Naive thymus-derived CD4-positive, alpha-beta T cell (primary cell): ENCODE results near the gene IRGC. TPM values are rescaled to one million over a fixed set of nuclear protein-coding genes. Genes with fewer than 3 reads are reported as not detected.

ENCODE experiments used
- ATAC-seq: fragments of 150-1000 bp; cut with Tn5 transposase; 2 replicates; pipeline ENCODE4 v1.10.0; 2021; ENCODE audit warnings: mild to moderate bottlenecking, moderate library complexity
- CTCF ChIA-PET: fragments of 350-600 bp; sonication (Branson Sonifier 250); formaldehyde crosslinking; loops from one replicate; lab custom pipeline; 2021; ENCODE audit warnings: antibody characterized with exemption; lab: Charles Lee
- POLR2A ChIA-PET: fragments of 350-600 bp; sonication (Branson Sonifier 250); formaldehyde crosslinking; loops from one replicate; lab custom pipeline; 2021; ENCODE audit warnings: antibody characterized with exemption, inconsistent platforms; lab: Charles Lee
- DNase-seq, 9 donors: peaks; one replicate each; pipeline versions ENCODE4 v3.0.0 to v3.0.0-alpha.2; 2020 to 2022; ENCODE audit warnings: mixed read lengths in 1 of 9
- H3K27ac ChIP-seq: one replicate; pipeline ENCODE4 v1.7.0; 2013; ENCODE audit warnings: mild to moderate bottlenecking, low read depth, low read length, moderate library complexity
- H3K27me3 ChIP-seq, 2 donors: one replicate each; pipeline ENCODE4 v1.7.0; 2013; ENCODE audit warnings: low read length in 2 of 2, mild to moderate bottlenecking in 2 of 2, moderate library complexity in 2 of 2; ENCODE audit not compliant: control insufficient read depth in 2 of 2, insufficient read depth in 2 of 2
- H3K36me3 ChIP-seq, 3 experiments: 1 replicate in 2 of 3; 2 replicates in 1 of 3; pipeline ENCODE4 v1.7.0; 2013; ENCODE audit warnings: low read length in 3 of 3, mild to moderate bottlenecking in 3 of 3, moderate library complexity in 1 of 3; ENCODE audit not compliant: insufficient read depth in 3 of 3, control insufficient read depth in 2 of 3
- H3K4me1 ChIP-seq, 2 donors: one replicate each; pipeline ENCODE4 v1.7.0; 2013; ENCODE audit warnings: low read length in 2 of 2, mild to moderate bottlenecking in 2 of 2, moderate library complexity in 1 of 2; ENCODE audit not compliant: control insufficient read depth in 2 of 2, insufficient read depth in 2 of 2
- H3K4me3 ChIP-seq: 2 replicates; pipeline ENCODE4 v1.7.0; 2013; ENCODE audit warnings: mild to moderate bottlenecking, low read length
- H3K9me3 ChIP-seq, 3 experiments: 1 replicate in 2 of 3; 2 replicates in 1 of 3; pipeline ENCODE4 v1.7.0; 2013; ENCODE audit warnings: low read length in 3 of 3; ENCODE audit not compliant: control insufficient read depth in 2 of 3
- H3K27ac Mint-ChIP-seq, 9 donors: one replicate each; pipeline ENCODE4 v1.8.0; 2020 to 2022; ENCODE audit warnings: mixed read lengths in 9 of 9, mild to moderate bottlenecking in 8 of 9, moderate library complexity in 5 of 9, inconsistent platforms in 2 of 9
- H3K27me3 Mint-ChIP-seq, 5 donors: one replicate each; pipeline ENCODE4 v1.8.0; 2021 to 2022; ENCODE audit warnings: mixed read lengths in 5 of 5, mild to moderate bottlenecking in 1 of 5
- H3K36me3 Mint-ChIP-seq, 5 donors: one replicate each; pipeline ENCODE4 v1.8.0; 2020 to 2022; ENCODE audit warnings: mixed read lengths in 5 of 5, mild to moderate bottlenecking in 3 of 5, inconsistent platforms in 1 of 5
- H3K4me1 Mint-ChIP-seq, 7 donors: one replicate each; pipeline ENCODE4 v1.8.0; 2020 to 2022; ENCODE audit warnings: mixed read lengths in 7 of 7, mild to moderate bottlenecking in 3 of 7, inconsistent platforms in 1 of 7
- H3K4me3 Mint-ChIP-seq, 10 donors: one replicate each; pipeline ENCODE4 v1.8.0; 2020 to 2022; ENCODE audit warnings: mild to moderate bottlenecking in 10 of 10, mixed read lengths in 10 of 10, moderate library complexity in 6 of 10, inconsistent platforms in 2 of 10
- H3K9me3 Mint-ChIP-seq, 11 donors: one replicate each; pipeline ENCODE4 v1.8.0; 2020 to 2022; ENCODE audit warnings: mixed read lengths in 11 of 11, mild to moderate bottlenecking in 4 of 11, inconsistent platforms in 1 of 11, moderate library complexity in 1 of 11
- intact Hi-C, 2 donors: fragments of 100-400 bp; cut with micrococcal nuclease; formaldehyde crosslinking; loops; one replicate each; pipeline ENCODE4 v1.15.1; 2023
- polyA plus RNA-seq, 2 donors: library from polyadenylated mRNA; unstranded; fragments of 300-500 nt; fragmentation: Illumina TruSeq; gene quantifications; one replicate each; pipeline ENCODE4 v1.2.3, GENCODE V29; 2021
- total RNA-seq, 6 experiments: library from RNA in 5 of 6; stranded (reverse) in 5 of 6; gene quantifications; 1 replicate in 5 of 6; 2 replicates in 1 of 6; pipeline ENCODE4 v1.2.3 and lab custom pipeline; 2021 to 2026

The IRGC gene
- total and polyA plus RNA-seq, 7 experiments from 2014 or later = not detected

GRCh38 chr19:43704002-43704705 lies 11.7 kb upstream of the IRGC start:
- H3K4me3 ChIP-seq = no peak overlapping the region
- DNase-seq (no peak), ATAC-seq (no peak)
- peaks cover 8 to 24% (median 19%) of the 10 kb centered on the region in 7 donors for H3K4me1 Mint-ChIP-seq
- peaks cover 0 to 7% (median 6%) of the 10 kb centered on the region in 5 donors for H3K27me3 Mint-ChIP-seq
- H3K36me3 ChIP-seq = no peaks in the 10 kb centered on the region
- no peak overlapping the region for H3K4me3 Mint-ChIP-seq
- no peak overlapping the region for H3K27ac Mint-ChIP-seq
- peaks cover 0 to 10% (median 5%) of the 10 kb centered on the region in 11 donors for H3K9me3 Mint-ChIP-seq
- peaks cover 0 to 3% of the 10 kb centered on the region in 2 donors for H3K27me3 ChIP-seq
- CTCF ChIA-PET = no interaction called here
- H3K36me3 Mint-ChIP-seq = peaks cover 0 to 8% (median 0%) of the 10 kb centered on the region in 5 donors
- POLR2A ChIA-PET = no interaction called here
- H3K27ac ChIP-seq = no peak overlapping the region
- H3K4me1 ChIP-seq = peaks cover 3 to 13% of the 10 kb centered on the region in 2 donors
- intact Hi-C loops = no loop called here
- peaks cover 0 to 5% (median 0%) of the 10 kb centered on the region in 3 experiments for H3K9me3 ChIP-seq

- Histone ChIP-seq H3K27me3 (no peaks in the 10 kb centered on the region), H3K9me3 (peaks cover 0 to 5% (median 0%) of the 10 kb centered on the region in 3 experiments), H3K4me1 (peaks cover 0 to under 1% of the 10 kb centered on the region in 2 donors), H3K4me3 (no peak overlapping the region), H3K27ac (no peak overlapping the region), H3K36me3 (no peaks in the 10 kb centered on the region)
- Mint-ChIP-seq H3K4me3 (no peak overlapping the region), H3K9me3 (peaks cover 0 to 12% (median 7%) of the 10 kb centered on the region in 11 donors), H3K27ac (peak overlapping the region in 1 of 9 donors; percentile 1), H3K4me1 (peaks cover 4 to 13% (median 9%) of the 10 kb centered on the region in 7 donors), H3K36me3 (peaks cover 0 to 9% (median 0%) of the 10 kb centered on the region in 5 donors), H3K27me3 (peaks cover 0 to 4% (median 0%) of the 10 kb centered on the region in 5 donors)
- no peak for DNase-seq
- intact Hi-C loops = no loop called here
- CTCF ChIA-PET = interaction anchor here (1.1 kb wide), 1 partner anchor 10 kb away, joined by 3 read pairs; no protein-coding TSS in a partner anchor
- no peak for ATAC-seq
- POLR2A ChIA-PET = no interaction called here
These were observed 10.1 kb upstream of the IRGC start for GRCh38 chr19:43705729-43706128.

GRCh38 chr19:43707158-43707712 lies 8.6 kb upstream of the IRGC start:
- no peak overlapping the region for H3K27ac ChIP-seq
- intact Hi-C loops = no loop called here
- H3K36me3 Mint-ChIP-seq = peaks cover 0 to 8% (median 0%) of the 10 kb centered on the region in 5 donors
- H3K36me3 ChIP-seq = no peaks in the 10 kb centered on the region
- DNase-seq = no peak
- H3K4me3 Mint-ChIP-seq = no peak overlapping the region
- no peaks in the 10 kb centered on the region for H3K27me3 ChIP-seq
- ATAC-seq = no peak
- H3K4me1 ChIP-seq = no peaks in the 10 kb centered on the region
- H3K9me3 Mint-ChIP-seq = peaks cover 0 to 12% (median 5%) of the 10 kb centered on the region in 11 donors
- peaks cover 0 to 9% (median 7%) of the 10 kb centered on the region in 5 donors for H3K27me3 Mint-ChIP-seq
- peaks cover 0 to 2% (median 0%) of the 10 kb centered on the region in 7 donors for H3K4me1 Mint-ChIP-seq
- no peak overlapping the region for H3K4me3 ChIP-seq
- ChIA-PET CTCF (no interaction called here), POLR2A (no interaction called here)
- H3K9me3 ChIP-seq = peaks cover 0 to 5% (median 0%) of the 10 kb centered on the region in 3 experiments
- peak overlapping the region in 1 of 9 donors; percentile 43 for H3K27ac Mint-ChIP-seq

- intact Hi-C loops = no loop called here
These were observed 7.2 kb upstream of the IRGC start for GRCh38 chr19:43708716-43709115.

GRCh38 chr19:43711751-43712355 lies 4.0 kb upstream of the IRGC start:
- H3K36me3 Mint-ChIP-seq = peaks cover 0 to 8% (median 0%) of the 10 kb centered on the region in 5 donors
- Histone ChIP-seq H3K36me3 (no peaks in the 10 kb centered on the region), H3K27me3 (no peaks in the 10 kb centered on the region), H3K4me1 (no peaks in the 10 kb centered on the region), H3K27ac (no peak overlapping the region), H3K9me3 (peaks cover 0 to 5% (median 0%) of the 10 kb centered on the region in 3 experiments), H3K4me3 (no peak overlapping the region)
- CTCF ChIA-PET = no interaction called here
- no peak overlapping the region for H3K4me3 Mint-ChIP-seq
- H3K4me1 Mint-ChIP-seq = peaks cover 0 to 1% (median 0%) of the 10 kb centered on the region in 7 donors
- H3K27me3 Mint-ChIP-seq = peaks cover 0 to 13% (median 10%) of the 10 kb centered on the region in 5 donors
- ATAC-seq = no peak
- peak overlapping the region in 1 of 9 donors; percentile 18 for H3K27ac Mint-ChIP-seq
- H3K9me3 Mint-ChIP-seq = peaks cover 0 to 12% (median 5%) of the 10 kb centered on the region in 11 donors
- no peak for DNase-seq
- intact Hi-C loops = no loop called here
- POLR2A ChIA-PET = interaction anchor here (0.7 kb wide), 1 partner anchor 79 kb away, joined by 3 read pairs; no protein-coding TSS in a partner anchor

More at GRCh38 chr19:43708716-43709115, 7.2 kb upstream of the IRGC start:
- peaks cover 0 to 5% (median 0%) of the 10 kb centered on the region in 3 experiments for H3K9me3 ChIP-seq
- Mint-ChIP-seq H3K36me3 (peaks cover 0 to 8% (median 0%) of the 10 kb centered on the region in 5 donors), H3K27ac (no peak overlapping the region), H3K9me3 (peaks cover 0 to 12% (median 5%) of the 10 kb centered on the region in 11 donors), H3K4me3 (no peak overlapping the region), H3K4me1 (no peaks in the 10 kb centered on the region), H3K27me3 (peaks cover 0 to 16% (median 10%) of the 10 kb centered on the region in 5 donors)
- H3K4me1 ChIP-seq = no peaks in the 10 kb centered on the region
- no peaks in the 10 kb centered on the region for H3K27me3 ChIP-seq
- ATAC-seq = no peak
- POLR2A ChIA-PET = no interaction called here
- CTCF ChIA-PET = interaction anchor here (0.7 kb wide), 1 partner anchor 13 kb away, joined by 3 read pairs; no protein-coding TSS in a partner anchor
- no peaks in the 10 kb centered on the region for H3K36me3 ChIP-seq
- DNase-seq = no peak
- H3K4me3 ChIP-seq = no peak overlapping the region
- H3K27ac ChIP-seq = no peak overlapping the region

GRCh38 chr19:43713208-43713607 lies 2.7 kb upstream of the IRGC start:
- H3K4me1 ChIP-seq = no peaks in the 10 kb centered on the region
- H3K9me3 ChIP-seq = peaks cover 0 to 5% (median 0%) of the 10 kb centered on the region in 3 experiments
- DNase-seq = no peak
- ChIA-PET POLR2A (no interaction called here), CTCF (no interaction called here)
- Mint-ChIP-seq H3K27me3 (peaks cover 0 to 13% (median 10%) of the 10 kb centered on the region in 5 donors), H3K9me3 (peaks cover 0 to 10% (median 5%) of the 10 kb centered on the region in 11 donors), H3K27ac (no peak overlapping the region), H3K36me3 (peaks cover 0 to 8% (median 0%) of the 10 kb centered on the region in 5 donors), H3K4me1 (peaks cover 0 to 1% (median 0%) of the 10 kb centered on the region in 7 donors), H3K4me3 (no peak overlapping the region)
- H3K36me3 ChIP-seq = no peaks in the 10 kb centered on the region
- no peak overlapping the region for H3K27ac ChIP-seq
- H3K4me3 ChIP-seq = no peak overlapping the region
- no peaks in the 10 kb centered on the region for H3K27me3 ChIP-seq
- no peak for ATAC-seq
- intact Hi-C loops = no loop called here
